ENCODE results near the gene TTC21B.

TTC21B gene

GRCh38 chr2:165920748-165921147 lies 32.8 kb downstream of the TTC21B start:
- no peak for DNase-seq

- no peak for DNase-seq
Measured at GRCh38 chr2:165913636-165914035, 39.9 kb downstream of the TTC21B start.

GRCh38 chr2:165911981-165912380 lies 41.6 kb downstream of the TTC21B start:
- no peak for DNase-seq

- peak; percentile 43 for DNase-seq
Measured at GRCh38 chr2:165911231-165911630, 42.3 kb downstream of the TTC21B start.

GRCh38 chr2:165909466-165909865 lies 44.1 kb downstream of the TTC21B start:
- no peak for DNase-seq

- DNase-seq: peak; percentile 37
Measured at GRCh38 chr2:165905854-165906253, 47.7 kb downstream of the TTC21B start.

- DNase-seq: no peak
Measured at GRCh38 chr2:165905269-165905668, 48.3 kb downstream of the TTC21B start.

GRCh38 chr2:165904432-165904831 lies 49.1 kb downstream of the TTC21B start:
- no peak for DNase-seq

GRCh38 chr2:165903406-165903805 lies 50.2 kb downstream of the TTC21B start:
- no peak for DNase-seq

- DNase-seq: peak; percentile 13
Measured at GRCh38 chr2:165902934-165903333, 50.6 kb downstream of the TTC21B start.

GRCh38 chr2:165901620-165902298 lies 51.8 kb downstream of the TTC21B start:
- DNase-seq: no peak

GRCh38 chr2:165899311-165899710 lies 54.3 kb downstream of the TTC21B start:
- DNase-seq: no peak

- no peak for DNase-seq
Measured at GRCh38 chr2:165898381-165898780, 55.2 kb downstream of the TTC21B start.

- DNase-seq: no peak
Measured at GRCh38 chr2:165897726-165898125, 55.9 kb downstream of the TTC21B start.

- no peak for DNase-seq
Measured at GRCh38 chr2:165897074-165897473, 56.5 kb downstream of the TTC21B start.

- no peak for DNase-seq
Measured at GRCh38 chr2:165895974-165896373, 57.6 kb downstream of the TTC21B start.

- no peak for DNase-seq
Measured at GRCh38 chr2:165893556-165893955, 60.0 kb downstream of the TTC21B start.

GRCh38 chr2:165892526-165892925 lies 61.0 kb downstream of the TTC21B start:
- no peak for DNase-seq

- no peak for DNase-seq
Measured at GRCh38 chr2:165891943-165892342, 61.6 kb downstream of the TTC21B start.

- no peak for DNase-seq
Measured at GRCh38 chr2:165891345-165891744, 62.2 kb downstream of the TTC21B start.

GRCh38 chr2:165889798-165890197 lies 63.8 kb downstream of the TTC21B start:
- no peak for DNase-seq

- DNase-seq: no peak
Measured at GRCh38 chr2:165889158-165889557, 64.4 kb downstream of the TTC21B start.

GRCh38 chr2:165888171-165888570 lies 65.4 kb downstream of the TTC21B start:
- DNase-seq: no peak

GRCh38 chr2:165886487-165887146 lies 67.0 kb downstream of the TTC21B start:
- no peak for DNase-seq

All from fibroblast of skin of right biceps (primary cell).